ENCODE results near the gene NFS1.
"Not testable (repeated sequence)": the region's sequence is repeated elsewhere in the genome, so short reads cannot be mapped to it uniquely, and the experiment has no call there.

NFS1 gene

GRCh38 chr20:35720165-35721123, 21.3 kb upstream of the NFS1 start:
- no peak overlapping the region for H3K4me2 ChIP-seq (ENCODE audit: low read length)
- peaks cover 97% of the 10 kb centered on the region for H3K79me2 ChIP-seq (ENCODE audit: low read length)
- H4K20me1 ChIP-seq (ENCODE audit: insufficient read depth, low read length), result peaks cover 88% of the 10 kb centered on the region
- H2AFZ ChIP-seq (ENCODE audit: low read depth, low read length), result no peak overlapping the region
- TF ChIP-seq CTCF (IDR thresholded peaks at IDR 0.05; ENCODE audit: low read depth, low read length) (no peak), EZH2phosphoT487 (IDR thresholded peaks at IDR 0.05; ENCODE audit: low read depth) (no peak)
- H3K9me3 ChIP-seq (ENCODE audit: insufficient read depth, low read length), result no peaks in the 10 kb centered on the region
- no peak overlapping the region for H3K27ac ChIP-seq (ENCODE audit: low read length)
- peaks cover 81% of the 10 kb centered on the region for H3K36me3 ChIP-seq (replicated peaks; ENCODE audit: low read depth, low read length)
- H3K9ac ChIP-seq (ENCODE audit: low read length), result no peak overlapping the region
- no peak overlapping the region for H3K4me3 ChIP-seq (ENCODE audit: low read length)
- no peaks in the 10 kb centered on the region for H3K27me3 ChIP-seq (ENCODE audit: low read depth, low read length)
- H3K4me1 ChIP-seq (ENCODE audit: low read length), result no peaks in the 10 kb centered on the region

GRCh38 chr20:35719717-35720116, 20.6 kb upstream of the NFS1 start:
- peaks cover 82% of the 10 kb centered on the region for H3K36me3 ChIP-seq (replicated peaks; ENCODE audit: low read depth, low read length)

GRCh38 chr20:35718972-35719635, 20.0 kb upstream of the NFS1 start:
- Histone ChIP-seq H3K4me3 (ENCODE audit: low read length) (no peak overlapping the region), H3K4me2 (ENCODE audit: low read length) (no peak overlapping the region), H3K9ac (ENCODE audit: low read length) (no peak overlapping the region), H3K9me3 (ENCODE audit: insufficient read depth, low read length) (no peaks in the 10 kb centered on the region), H2AFZ (ENCODE audit: low read depth, low read length) (no peak overlapping the region), H3K4me1 (ENCODE audit: low read length) (peaks cover under 1% of the 10 kb centered on the region; the same call in 1 of the 2 replicates), H4K20me1 (ENCODE audit: insufficient read depth, low read length) (peaks cover 87% of the 10 kb centered on the region), H3K36me3 (replicated peaks; ENCODE audit: low read depth, low read length) (peaks cover 76% of the 10 kb centered on the region), H3K79me2 (ENCODE audit: low read length) (peaks cover 97% of the 10 kb centered on the region), H3K27me3 (ENCODE audit: low read depth, low read length) (no peaks in the 10 kb centered on the region), H3K27ac (ENCODE audit: low read length) (no peak overlapping the region)
- TF ChIP-seq EZH2phosphoT487 (IDR thresholded peaks at IDR 0.05; ENCODE audit: low read depth), result no peak
- TF ChIP-seq CTCF (IDR thresholded peaks at IDR 0.05; ENCODE audit: low read depth, low read length), result no peak

More at GRCh38 chr20:35719717-35720116, 20.6 kb upstream of the NFS1 start:
- no peak overlapping the region for H3K4me2 ChIP-seq (ENCODE audit: low read length)
- no peak overlapping the region for H3K4me3 ChIP-seq (ENCODE audit: low read length)
- H3K27ac ChIP-seq (ENCODE audit: low read length), result no peak overlapping the region
- H3K9me3 ChIP-seq (ENCODE audit: insufficient read depth, low read length), result no peaks in the 10 kb centered on the region
- peaks cover 89% of the 10 kb centered on the region for H4K20me1 ChIP-seq (ENCODE audit: insufficient read depth, low read length)
- peaks cover 97% of the 10 kb centered on the region for H3K79me2 ChIP-seq (ENCODE audit: low read length)
- no peak overlapping the region for H2AFZ ChIP-seq (ENCODE audit: low read depth, low read length)
- no peaks in the 10 kb centered on the region for H3K4me1 ChIP-seq (ENCODE audit: low read length)
- TF ChIP-seq CTCF (IDR thresholded peaks at IDR 0.05; ENCODE audit: low read depth, low read length), result no peak
- TF ChIP-seq EZH2phosphoT487 (IDR thresholded peaks at IDR 0.05; ENCODE audit: low read depth), result no peak
- no peaks in the 10 kb centered on the region for H3K27me3 ChIP-seq (ENCODE audit: low read depth, low read length)
- no peak overlapping the region for H3K9ac ChIP-seq (ENCODE audit: low read length)

GRCh38 chr20:35718321-35718720, 19.2 kb upstream of the NFS1 start:
- not testable (repeated sequence) for H3K9ac ChIP-seq (ENCODE audit: low read length); H3K27ac ChIP-seq (ENCODE audit: low read length); H3K4me2 ChIP-seq (ENCODE audit: low read length); H3K4me1 ChIP-seq (ENCODE audit: low read length); H3K9me3 ChIP-seq (ENCODE audit: insufficient read depth, low read length); H3K27me3 ChIP-seq (ENCODE audit: low read depth, low read length); H3K4me3 ChIP-seq (ENCODE audit: low read length); H2AFZ ChIP-seq (ENCODE audit: low read depth, low read length)
- H3K79me2 ChIP-seq (ENCODE audit: low read length), result peaks cover 97% of the 10 kb centered on the region
- H3K36me3 ChIP-seq (replicated peaks; ENCODE audit: low read depth, low read length), result peaks cover 76% of the 10 kb centered on the region
- H4K20me1 ChIP-seq (ENCODE audit: insufficient read depth, low read length), result peaks cover 86% of the 10 kb centered on the region
